PFSK-1 (cell line): ENCODE results near the gene STON2.

Experiments used
- POLR2AphosphoS5 ChIP-seq: IDR thresholded peaks from 2 replicates; pipeline ENCODE4 v1.6.1; 2012; ENCODE audit warnings: low read depth, mild to moderate bottlenecking, control low read depth, low read length, moderate library complexity
- SIN3A ChIP-seq: IDR thresholded peaks from 2 replicates; pipeline ENCODE4 v1.6.1; 2012; ENCODE audit warnings: mild to moderate bottlenecking, low read length, moderate library complexity, borderline replicate concordance; ENCODE audit not compliant: insufficient read depth
- TF ChIP-seq, protein P1 (sequence below), 2 experiments: IDR thresholded peaks; 2 replicates each; pipeline versions ENCODE4 v1.6.1 to v1.8.0; 2011 to 2012; ENCODE audit warnings: low read depth in 2 of 2, low read length in 2 of 2, control low read depth in 1 of 2, inconsistent platforms in 1 of 2, mild to moderate bottlenecking in 1 of 2, moderate library complexity in 1 of 2; ENCODE audit not compliant: insufficient read depth in 1 of 2

DNA sequence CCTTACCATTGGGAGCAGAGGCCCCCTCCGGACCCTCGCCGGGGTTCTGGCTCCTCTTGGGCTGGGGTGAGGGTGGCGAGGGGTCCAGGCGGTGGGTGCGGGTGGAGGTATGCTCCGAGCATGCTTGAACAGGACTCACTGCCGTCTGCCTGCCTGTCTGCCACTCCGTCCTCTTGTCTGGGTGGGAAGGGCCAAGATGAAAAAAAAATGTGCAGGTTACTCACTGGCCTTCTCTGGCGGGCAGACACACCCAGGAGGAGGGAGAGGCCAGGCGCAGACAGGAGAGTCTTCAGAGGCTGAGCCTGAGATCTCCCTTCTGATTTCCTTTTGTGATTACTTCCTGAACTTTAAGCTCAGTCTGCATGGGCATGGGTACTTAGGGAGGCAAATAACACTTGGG is 76.1 kb downstream of the STON2 start:
- TF ChIP-seq POLR2AphosphoS5: no peak
- no peak for TF ChIP-seq SIN3A
- TF ChIP-seq, protein P1, sequence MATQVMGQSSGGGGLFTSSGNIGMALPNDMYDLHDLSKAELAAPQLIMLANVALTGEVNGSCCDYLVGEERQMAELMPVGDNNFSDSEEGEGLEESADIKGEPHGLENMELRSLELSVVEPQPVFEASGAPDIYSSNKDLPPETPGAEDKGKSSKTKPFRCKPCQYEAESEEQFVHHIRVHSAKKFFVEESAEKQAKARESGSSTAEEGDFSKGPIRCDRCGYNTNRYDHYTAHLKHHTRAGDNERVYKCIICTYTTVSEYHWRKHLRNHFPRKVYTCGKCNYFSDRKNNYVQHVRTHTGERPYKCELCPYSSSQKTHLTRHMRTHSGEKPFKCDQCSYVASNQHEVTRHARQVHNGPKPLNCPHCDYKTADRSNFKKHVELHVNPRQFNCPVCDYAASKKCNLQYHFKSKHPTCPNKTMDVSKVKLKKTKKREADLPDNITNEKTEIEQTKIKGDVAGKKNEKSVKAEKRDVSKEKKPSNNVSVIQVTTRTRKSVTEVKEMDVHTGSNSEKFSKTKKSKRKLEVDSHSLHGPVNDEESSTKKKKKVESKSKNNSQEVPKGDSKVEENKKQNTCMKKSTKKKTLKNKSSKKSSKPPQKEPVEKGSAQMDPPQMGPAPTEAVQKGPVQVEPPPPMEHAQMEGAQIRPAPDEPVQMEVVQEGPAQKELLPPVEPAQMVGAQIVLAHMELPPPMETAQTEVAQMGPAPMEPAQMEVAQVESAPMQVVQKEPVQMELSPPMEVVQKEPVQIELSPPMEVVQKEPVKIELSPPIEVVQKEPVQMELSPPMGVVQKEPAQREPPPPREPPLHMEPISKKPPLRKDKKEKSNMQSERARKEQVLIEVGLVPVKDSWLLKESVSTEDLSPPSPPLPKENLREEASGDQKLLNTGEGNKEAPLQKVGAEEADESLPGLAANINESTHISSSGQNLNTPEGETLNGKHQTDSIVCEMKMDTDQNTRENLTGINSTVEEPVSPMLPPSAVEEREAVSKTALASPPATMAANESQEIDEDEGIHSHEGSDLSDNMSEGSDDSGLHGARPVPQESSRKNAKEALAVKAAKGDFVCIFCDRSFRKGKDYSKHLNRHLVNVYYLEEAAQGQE (IDR thresholded peaks at IDR 0.05; ENCODE audit: insufficient read depth in 1 of 2, low read depth in 2 of 2, low read length in 2 of 2): no peak
